Measurements from ENCODE around the gene C15orf62.

C15orf62 gene

DNA sequence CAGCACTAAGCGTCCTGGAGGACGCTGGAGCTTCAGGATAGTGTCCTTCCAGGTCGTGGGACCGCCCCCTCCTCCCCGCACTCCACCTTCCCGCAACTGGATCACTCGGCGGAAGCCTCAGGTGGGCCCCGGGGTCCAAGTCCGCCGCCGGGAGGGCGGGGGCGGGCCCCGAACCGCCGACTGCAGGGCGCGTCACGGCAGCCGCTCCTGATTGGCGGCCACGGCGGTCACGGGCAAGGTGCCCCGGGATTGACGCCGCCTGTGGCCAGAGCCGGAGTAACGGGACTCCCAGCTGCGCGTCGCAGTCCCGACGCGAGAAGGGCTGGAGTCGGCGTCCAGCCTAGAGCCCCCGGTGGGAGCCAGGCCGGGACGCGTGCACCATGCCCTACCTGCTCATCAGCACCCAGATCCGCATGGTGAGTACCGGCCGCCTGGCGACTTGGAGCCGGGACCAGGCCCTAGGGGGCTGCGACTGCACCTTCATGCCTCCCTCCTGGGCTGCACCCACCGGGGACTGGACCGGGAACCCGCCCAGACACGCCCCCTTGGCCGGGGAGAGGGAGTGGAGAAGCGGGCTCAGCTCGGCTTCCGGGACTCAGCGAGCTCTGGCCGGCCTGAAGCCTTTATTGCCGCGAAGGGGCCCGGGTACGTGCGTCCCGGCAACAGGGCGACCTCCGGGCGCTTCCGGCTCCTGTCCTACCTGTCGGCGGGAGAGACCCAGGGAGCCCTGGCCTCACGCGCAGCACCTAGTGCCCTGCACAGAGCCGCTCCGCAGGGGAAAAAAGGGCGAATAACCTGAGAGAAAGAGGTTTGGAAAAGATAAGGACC lies 5.8 kb upstream of the C15orf62 start, which contains the start of gene GCHFR (continued):
- no peak for TF ChIP-seq ZNF202 (tag by site-specific recombination; IDR thresholded peaks at IDR 0.05; ENCODE audit: borderline replicate concordance)
- no peak for TF ChIP-seq ZBTB21 (tag by site-specific recombination; IDR thresholded peaks at IDR 0.05)
- TF ChIP-seq ZNF561 (tag by site-specific recombination; IDR thresholded peaks at IDR 0.05; ENCODE audit: borderline replicate concordance) = no peak
- no peak for TF ChIP-seq BCL6B (tag by site-specific recombination; IDR thresholded peaks at IDR 0.05)
- TF ChIP-seq ZNF514 (tag by site-specific recombination; IDR thresholded peaks at IDR 0.05) = no peak
- TF ChIP-seq, protein P1, sequence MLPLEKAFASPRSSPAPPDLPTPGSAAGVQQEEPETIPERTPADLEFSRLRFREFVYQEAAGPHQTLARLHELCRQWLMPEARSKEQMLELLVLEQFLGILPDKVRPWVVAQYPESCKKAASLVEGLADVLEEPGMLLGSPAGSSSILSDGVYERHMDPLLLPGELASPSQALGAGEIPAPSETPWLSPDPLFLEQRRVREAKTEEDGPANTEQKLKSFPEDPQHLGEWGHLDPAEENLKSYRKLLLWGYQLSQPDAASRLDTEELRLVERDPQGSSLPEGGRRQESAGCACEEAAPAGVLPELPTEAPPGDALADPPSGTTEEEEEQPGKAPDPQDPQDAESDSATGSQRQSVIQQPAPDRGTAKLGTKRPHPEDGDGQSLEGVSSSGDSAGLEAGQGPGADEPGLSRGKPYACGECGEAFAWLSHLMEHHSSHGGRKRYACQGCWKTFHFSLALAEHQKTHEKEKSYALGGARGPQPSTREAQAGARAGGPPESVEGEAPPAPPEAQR (tag by site-specific recombination; IDR thresholded peaks at IDR 0.05) = no peak
- TF ChIP-seq ZBTB20 (tag by site-specific recombination; IDR thresholded peaks at IDR 0.05) = peak; percentile 96
- no peak for TF ChIP-seq ZNF658 (tag by site-specific recombination; IDR thresholded peaks at IDR 0.05)
- no peak for TF ChIP-seq TCF7L2 (IDR thresholded peaks at IDR 0.05; ENCODE audit: borderline replicate concordance, low read depth, low read length)
- TF ChIP-seq ZNF274 (IDR thresholded peaks at IDR 0.05; ENCODE audit: low read length) = no peak
- TF ChIP-seq ZNF274 (tag by site-specific recombination; IDR thresholded peaks at IDR 0.05; ENCODE audit: borderline replicate concordance) = no peak
- no peak for TF ChIP-seq GLI4 (tag by site-specific recombination; IDR thresholded peaks at IDR 0.05)

DNA sequence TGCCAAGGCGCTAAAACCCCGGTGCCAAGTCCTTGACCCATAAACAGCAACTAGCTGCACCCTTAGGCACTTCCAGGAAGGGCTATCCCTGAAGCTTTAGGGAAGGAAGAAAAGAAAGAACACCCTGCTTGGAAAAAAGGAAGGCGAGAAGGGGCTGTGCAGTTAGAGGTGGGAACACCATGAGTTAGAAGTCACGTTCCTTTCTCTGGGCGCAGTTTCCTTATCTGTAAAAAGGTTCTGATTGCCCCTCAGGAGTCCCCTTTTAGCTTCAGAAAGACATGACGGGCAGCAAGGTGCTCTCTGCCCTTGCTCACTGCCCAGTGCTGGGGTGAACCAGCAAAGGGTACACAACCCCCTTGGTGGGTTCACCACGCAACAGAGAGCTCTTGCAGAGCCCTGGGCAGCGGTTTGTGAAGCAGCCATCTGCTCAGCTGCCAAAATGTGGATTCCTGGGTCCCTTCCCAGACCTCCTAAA lies 5.1 kb upstream of the C15orf62 start:
- peaks cover 25% of the 10 kb centered on the region for H3K4me1 ChIP-seq (ENCODE audit: control insufficient read depth, insufficient read depth, low read length)
- H3K4me3 ChIP-seq (ENCODE audit: low read depth, low read length) = peak overlapping the region; percentile 33
- no peaks in the 10 kb centered on the region for H3K9me3 ChIP-seq (ENCODE audit: control insufficient read depth, insufficient read depth, low read depth, low read length)
- TF ChIP-seq ZNF521 (tag by site-specific recombination; IDR thresholded peaks at IDR 0.05) (no peak), ZNF112 (tag by site-specific recombination; IDR thresholded peaks at IDR 0.05) (no peak), ZNF660 (tag by site-specific recombination; IDR thresholded peaks at IDR 0.05) (no peak), ZBTB20 (tag by site-specific recombination; IDR thresholded peaks at IDR 0.05) (peak; percentile 5; the same call in 1 of the 2 replicates)
- ChIA-PET POLR2A (interaction anchor here (0.9 to 1.8 kb wide), 4 partner anchors 25 to 164 kb away, joined by 3 to 8 read pairs (median 4); partner anchors contain the start of genes DLL4, DNAJC17 and RAD51), CTCF (interaction anchor here (3.7 kb wide), 1 partner anchor 18 kb away, joined by 18 read pairs; no protein-coding TSS in a partner anchor)
- peaks cover 0 to 9% of the 10 kb centered on the region in 2 experiments; a peak in 1 of 3 replicates for H3K36me3 ChIP-seq (ENCODE audit: control insufficient read depth in 2 of 2, insufficient read depth in 1 of 2, low read length in 2 of 2)
- H3K27ac ChIP-seq (ENCODE audit: extremely low read depth, low read depth, low read length) = peak overlapping the region; percentile 87

DNA sequence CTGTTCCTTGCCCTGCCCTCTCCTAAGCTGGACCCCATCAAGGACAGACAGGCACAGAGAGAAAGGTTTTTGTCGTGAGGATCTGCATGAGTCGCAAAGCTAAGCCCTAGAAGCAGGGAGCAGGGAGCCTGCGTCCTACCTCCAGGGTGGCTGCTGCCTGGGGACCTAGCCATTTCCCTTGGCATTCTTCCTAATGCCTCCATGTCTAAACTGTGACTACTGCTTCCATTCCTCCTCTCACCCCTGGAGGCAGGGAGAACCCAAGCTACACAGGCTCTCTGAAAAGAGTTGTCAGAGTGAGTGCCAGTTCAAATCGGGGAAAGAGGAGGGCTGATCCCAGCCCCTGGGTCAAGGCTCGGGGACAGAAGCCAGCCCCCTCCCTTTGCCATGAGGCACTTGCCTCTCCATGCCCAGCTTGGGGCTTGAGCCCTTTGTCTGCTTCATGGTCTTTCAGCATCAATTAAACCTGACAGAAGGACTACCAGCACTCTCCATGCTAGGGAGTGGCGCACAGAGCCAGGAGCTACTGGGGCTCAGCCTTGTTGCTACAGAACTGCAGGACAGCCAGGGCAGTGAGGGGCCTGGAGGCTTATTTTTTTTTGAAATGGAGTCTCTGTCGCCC lies 3.5 kb upstream of the C15orf62 start:
- Histone ChIP-seq H3K4me3 (ENCODE audit: low read depth, low read length) (no peak overlapping the region), H3K27ac (ENCODE audit: extremely low read depth, low read depth, low read length) (no peak overlapping the region), H3K36me3 (ENCODE audit: control insufficient read depth in 2 of 2, insufficient read depth in 1 of 2, low read length in 2 of 2) (peaks cover 0 to 9% of the 10 kb centered on the region in 2 experiments; a peak in 1 of 3 replicates), H3K9me3 (ENCODE audit: control insufficient read depth, insufficient read depth, low read depth, low read length) (no peaks in the 10 kb centered on the region), H3K4me1 (ENCODE audit: control insufficient read depth, insufficient read depth, low read length) (peaks cover 28% of the 10 kb centered on the region)
- POLR2A ChIA-PET = interaction anchor here (0.5 to 1.8 kb wide), 3 partner anchors 41 to 107 kb away, joined by 3 to 5 read pairs (median 4); partner anchors contain the start of genes DNAJC17 and RHOV
- CTCF ChIA-PET = interaction anchor here (0.6 to 3.7 kb wide), 6 partner anchors 12 to 282 kb away, joined by 3 to 18 read pairs (median 3); no protein-coding TSS in a partner anchor
- TF ChIP-seq GLIS1 (tag by site-specific recombination; IDR thresholded peaks at IDR 0.05) (peak; percentile 54; the same call in 1 of the 2 replicates), ZBTB8A (tag by site-specific recombination; IDR thresholded peaks at IDR 0.05) (0 out of 2 replicates have a peak, but pooled peaks have one; percentile 15), PRDM4 (tag by site-specific recombination; IDR thresholded peaks at IDR 0.05) (no peak), ZBTB48 (tag by site-specific recombination; IDR thresholded peaks at IDR 0.05) (no peak)
- TF ChIP-seq, protein P2, sequence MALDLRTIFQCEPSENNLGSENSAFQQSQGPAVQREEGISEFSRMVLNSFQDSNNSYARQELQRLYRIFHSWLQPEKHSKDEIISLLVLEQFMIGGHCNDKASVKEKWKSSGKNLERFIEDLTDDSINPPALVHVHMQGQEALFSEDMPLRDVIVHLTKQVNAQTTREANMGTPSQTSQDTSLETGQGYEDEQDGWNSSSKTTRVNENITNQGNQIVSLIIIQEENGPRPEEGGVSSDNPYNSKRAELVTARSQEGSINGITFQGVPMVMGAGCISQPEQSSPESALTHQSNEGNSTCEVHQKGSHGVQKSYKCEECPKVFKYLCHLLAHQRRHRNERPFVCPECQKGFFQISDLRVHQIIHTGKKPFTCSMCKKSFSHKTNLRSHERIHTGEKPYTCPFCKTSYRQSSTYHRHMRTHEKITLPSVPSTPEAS (tag by site-specific recombination; IDR thresholded peaks at IDR 0.05) = no peak
- TF ChIP-seq, protein P3, sequence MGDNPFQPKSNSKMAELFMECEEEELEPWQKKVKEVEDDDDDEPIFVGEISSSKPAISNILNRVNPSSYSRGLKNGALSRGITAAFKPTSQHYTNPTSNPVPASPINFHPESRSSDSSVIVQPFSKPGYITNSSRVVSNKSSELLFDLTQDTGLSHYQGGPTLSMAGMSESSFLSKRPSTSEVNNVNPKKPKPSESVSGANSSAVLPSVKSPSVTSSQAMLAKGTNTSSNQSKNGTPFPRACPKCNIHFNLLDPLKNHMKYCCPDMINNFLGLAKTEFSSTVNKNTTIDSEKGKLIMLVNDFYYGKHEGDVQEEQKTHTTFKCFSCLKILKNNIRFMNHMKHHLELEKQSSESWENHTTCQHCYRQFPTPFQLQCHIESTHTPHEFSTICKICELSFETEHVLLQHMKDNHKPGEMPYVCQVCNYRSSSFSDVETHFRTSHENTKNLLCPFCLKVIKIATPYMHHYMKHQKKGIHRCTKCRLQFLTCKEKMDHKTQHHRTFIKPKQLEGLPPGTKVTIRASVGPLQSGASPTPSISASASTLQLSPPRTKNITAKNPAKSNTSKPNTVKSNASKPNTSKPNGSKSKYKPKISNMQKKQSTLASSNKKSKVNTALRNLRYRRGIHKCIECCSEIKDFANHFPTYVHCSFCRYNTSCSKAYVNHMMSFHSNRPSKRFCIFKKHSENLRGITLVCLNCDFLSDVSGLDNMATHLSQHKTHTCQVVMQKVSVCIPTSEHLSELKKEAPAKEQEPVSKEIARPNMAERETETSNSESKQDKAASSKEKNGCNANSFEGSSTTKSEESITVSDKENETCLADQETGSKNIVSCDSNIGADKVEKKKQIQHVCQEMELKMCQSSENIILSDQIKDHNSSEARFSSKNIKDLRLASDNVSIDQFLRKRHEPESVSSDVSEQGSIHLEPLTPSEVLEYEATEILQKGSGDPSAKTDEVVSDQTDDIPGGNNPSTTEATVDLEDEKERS (tag by site-specific recombination; IDR thresholded peaks at IDR 0.05) = no peak

All from HEK293 (cell line).